ENCODE results near the gene MFSD11. TPM values are rescaled to one million over a fixed set of nuclear protein-coding genes. Genes with fewer than 3 reads are reported as not detected.

Gene MFSD11
- total RNA-seq, 1 donor from 2014 or later, result 32.3 TPM

DNA sequence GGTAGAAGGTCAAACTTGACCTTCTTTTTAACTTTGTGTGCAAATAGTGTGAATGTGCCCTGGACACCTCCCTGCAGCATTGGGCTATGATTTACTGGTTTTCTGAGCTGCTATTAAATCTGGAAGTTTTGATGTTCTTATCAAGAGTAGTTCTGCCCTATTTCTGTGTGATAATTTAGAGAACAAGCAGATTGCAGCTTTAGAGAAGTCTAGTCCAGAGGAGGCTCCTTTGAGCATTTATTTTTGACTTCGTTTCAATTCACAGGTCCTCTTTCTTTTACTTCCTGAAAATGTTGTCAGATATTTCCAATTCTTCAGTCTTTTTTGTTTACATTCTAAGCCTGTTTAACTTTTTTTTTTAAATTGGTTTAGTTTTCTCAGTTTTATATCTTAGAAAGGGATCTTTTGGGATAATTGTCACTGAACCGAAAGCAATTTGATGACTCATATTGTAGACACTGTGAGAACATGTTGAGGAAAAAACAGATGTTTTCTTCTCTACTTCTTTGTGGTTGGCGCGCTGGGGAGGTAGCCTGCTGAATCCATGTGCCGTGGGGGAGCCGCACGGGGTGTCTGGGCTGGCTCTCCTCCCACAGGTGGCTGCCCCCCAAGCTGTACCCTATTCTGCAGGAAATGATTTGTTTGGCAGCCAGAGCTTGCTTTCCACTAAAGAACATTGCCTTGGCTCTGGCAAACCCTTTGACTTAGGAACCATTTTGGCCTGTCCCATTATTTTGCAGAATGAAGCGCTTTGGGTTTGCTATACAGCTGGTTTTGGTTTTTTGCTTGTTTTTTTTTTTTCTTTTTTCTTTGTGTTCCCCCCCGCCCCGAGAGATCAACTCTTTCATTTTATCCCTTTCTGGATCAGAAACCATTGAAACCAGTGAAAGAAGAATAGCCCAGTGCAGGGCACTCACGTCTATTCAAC lies 53.4 kb downstream of the MFSD11 start:
- TF ChIP-seq, protein P1, sequence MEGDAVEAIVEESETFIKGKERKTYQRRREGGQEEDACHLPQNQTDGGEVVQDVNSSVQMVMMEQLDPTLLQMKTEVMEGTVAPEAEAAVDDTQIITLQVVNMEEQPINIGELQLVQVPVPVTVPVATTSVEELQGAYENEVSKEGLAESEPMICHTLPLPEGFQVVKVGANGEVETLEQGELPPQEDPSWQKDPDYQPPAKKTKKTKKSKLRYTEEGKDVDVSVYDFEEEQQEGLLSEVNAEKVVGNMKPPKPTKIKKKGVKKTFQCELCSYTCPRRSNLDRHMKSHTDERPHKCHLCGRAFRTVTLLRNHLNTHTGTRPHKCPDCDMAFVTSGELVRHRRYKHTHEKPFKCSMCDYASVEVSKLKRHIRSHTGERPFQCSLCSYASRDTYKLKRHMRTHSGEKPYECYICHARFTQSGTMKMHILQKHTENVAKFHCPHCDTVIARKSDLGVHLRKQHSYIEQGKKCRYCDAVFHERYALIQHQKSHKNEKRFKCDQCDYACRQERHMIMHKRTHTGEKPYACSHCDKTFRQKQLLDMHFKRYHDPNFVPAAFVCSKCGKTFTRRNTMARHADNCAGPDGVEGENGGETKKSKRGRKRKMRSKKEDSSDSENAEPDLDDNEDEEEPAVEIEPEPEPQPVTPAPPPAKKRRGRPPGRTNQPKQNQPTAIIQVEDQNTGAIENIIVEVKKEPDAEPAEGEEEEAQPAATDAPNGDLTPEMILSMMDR (IDR thresholded peaks at IDR 0.05), result no peak
- Histone ChIP-seq H3K4me1 (no peaks in the 10 kb centered on the region), H3K36me3 (no peaks in the 10 kb centered on the region), H3K9me3 (no peaks in the 10 kb centered on the region), H3K27ac (no peak overlapping the region), H3K4me3 (no peak overlapping the region), H3K27me3 (no peaks in the 10 kb centered on the region)
- ATAC-seq (peak; percentile 29), DNase-seq (no peak)
- intact Hi-C loops (cut with DNase I), result no loop called here

DNA sequence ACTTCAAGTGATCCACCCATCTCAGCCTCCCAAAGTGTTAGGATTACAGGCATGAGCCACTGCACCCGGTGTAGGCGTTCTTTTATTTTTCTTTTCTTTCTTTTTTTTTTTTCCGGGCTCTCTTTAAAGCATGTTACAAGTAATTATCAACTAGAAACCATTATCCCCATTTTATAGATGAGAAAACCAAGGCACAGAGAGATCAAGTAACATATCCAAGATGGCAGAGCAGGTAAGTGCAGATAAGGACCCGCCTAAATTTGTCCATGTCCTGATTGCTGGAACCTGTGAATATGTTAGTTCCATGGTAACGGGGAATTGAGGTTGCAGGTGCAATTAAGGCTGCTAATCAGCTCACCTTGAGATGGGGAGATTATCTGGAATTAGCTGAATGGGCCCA lies 54.4 kb downstream of the MFSD11 start:
- H3K4me1 ChIP-seq, result no peaks in the 10 kb centered on the region
- no peak overlapping the region for H3K27ac ChIP-seq
- TF ChIP-seq, protein P1 (IDR thresholded peaks at IDR 0.05), result no peak
- intact Hi-C loops (cut with DNase I), result no loop called here
- DNase-seq (no peak), ATAC-seq (no peak)
- no peak overlapping the region for H3K4me3 ChIP-seq
- no peaks in the 10 kb centered on the region for H3K36me3 ChIP-seq
- no peaks in the 10 kb centered on the region for H3K27me3 ChIP-seq
- no peaks in the 10 kb centered on the region for H3K9me3 ChIP-seq

DNA sequence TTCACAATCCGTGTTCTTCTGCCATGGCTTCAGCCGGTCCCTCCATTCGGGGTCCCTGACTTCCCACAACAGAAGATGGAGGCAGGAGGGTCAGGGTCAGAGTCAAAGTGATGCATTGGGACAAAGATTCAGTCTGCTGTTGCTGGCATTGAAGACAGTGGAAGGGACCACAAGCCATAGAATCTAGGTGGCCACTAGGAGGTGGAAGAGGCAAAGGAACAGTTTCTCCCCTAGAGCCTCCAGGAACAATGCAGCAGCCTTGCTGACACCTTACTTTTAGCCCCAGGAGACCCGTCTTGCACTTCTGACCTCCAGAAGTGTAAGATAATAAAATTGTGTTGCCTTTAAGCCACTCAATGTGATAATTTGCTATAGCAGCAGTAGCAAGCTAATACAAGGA lies 55.9 kb downstream of the MFSD11 start:
- TF ChIP-seq, protein P1 (IDR thresholded peaks at IDR 0.05), result no peak
- H3K4me1 ChIP-seq, result no peaks in the 10 kb centered on the region
- H3K36me3 ChIP-seq, result no peaks in the 10 kb centered on the region
- H3K27me3 ChIP-seq, result no peaks in the 10 kb centered on the region
- intact Hi-C loops (cut with DNase I), result no loop called here
- DNase-seq (no peak), ATAC-seq (peak; percentile 19)
- no peaks in the 10 kb centered on the region for H3K9me3 ChIP-seq
- no peak overlapping the region for H3K4me3 ChIP-seq
- no peak overlapping the region for H3K27ac ChIP-seq

DNA sequence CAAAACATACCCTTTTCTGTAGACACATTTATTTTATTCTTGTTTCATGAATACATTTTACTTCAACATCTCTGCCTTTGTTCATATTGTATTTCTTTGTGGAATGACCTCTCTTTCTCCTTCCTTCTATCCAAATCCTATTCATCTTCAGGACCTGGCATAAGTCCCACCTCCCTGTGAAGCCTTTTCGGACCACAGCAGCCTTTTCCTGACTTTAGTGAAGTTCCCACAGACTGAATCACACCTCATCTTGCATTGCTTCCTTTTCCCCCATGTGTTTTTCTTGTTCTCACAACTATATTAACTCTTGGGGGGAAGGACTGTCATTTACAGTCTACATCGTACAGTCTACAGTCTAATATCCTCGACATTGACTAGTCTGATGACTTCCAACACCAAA lies 58.2 kb downstream of the MFSD11 start:
- no peak overlapping the region for H3K27ac ChIP-seq
- H3K36me3 ChIP-seq, result no peaks in the 10 kb centered on the region
- TF ChIP-seq, protein P1 (IDR thresholded peaks at IDR 0.05), result no peak
- no peaks in the 10 kb centered on the region for H3K9me3 ChIP-seq
- no peaks in the 10 kb centered on the region for H3K4me1 ChIP-seq
- intact Hi-C loops (cut with DNase I), result no loop called here
- DNase-seq (no peak), ATAC-seq (no peak)
- no peaks in the 10 kb centered on the region for H3K27me3 ChIP-seq
- no peak overlapping the region for H3K4me3 ChIP-seq

DNA sequence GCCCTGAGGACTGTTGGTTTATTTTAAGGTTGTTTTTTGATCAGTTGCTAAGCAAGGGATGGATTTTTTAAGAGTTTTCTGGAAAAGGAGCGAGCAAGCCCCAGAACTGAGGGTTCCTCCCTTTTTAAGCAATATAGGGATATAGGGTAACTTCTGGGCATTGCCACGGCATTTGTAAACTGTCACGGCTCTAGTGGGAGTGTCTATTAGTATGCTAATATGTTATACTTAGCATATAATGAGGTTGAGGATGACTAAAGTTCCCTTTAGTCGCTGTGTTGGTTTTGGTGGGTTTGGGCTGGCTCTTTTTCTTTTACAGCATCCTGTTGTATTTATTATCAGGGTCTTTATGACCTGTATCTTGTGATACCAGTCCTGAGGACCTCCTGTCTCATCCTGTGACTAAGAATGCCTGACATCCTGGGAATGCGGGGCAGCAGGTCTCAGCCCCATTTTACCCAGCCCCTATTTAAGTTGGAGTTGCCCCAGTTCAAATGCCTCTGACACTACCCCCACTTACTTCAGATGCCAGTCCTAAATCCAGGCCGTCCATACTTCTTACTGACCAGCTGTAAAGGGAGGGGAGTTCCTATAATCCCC lies 59.4 kb downstream of the MFSD11 start:
- H3K9me3 ChIP-seq, result no peaks in the 10 kb centered on the region
- no peak overlapping the region for H3K27ac ChIP-seq
- ATAC-seq (no peak), DNase-seq (no peak)
- H3K4me3 ChIP-seq, result no peak overlapping the region
- TF ChIP-seq, protein P1 (IDR thresholded peaks at IDR 0.05), result no peak
- no peaks in the 10 kb centered on the region for H3K4me1 ChIP-seq
- no peaks in the 10 kb centered on the region for H3K27me3 ChIP-seq
- no peaks in the 10 kb centered on the region for H3K36me3 ChIP-seq
- intact Hi-C loops (cut with DNase I), result no loop called here
